Nephron progenitor cell (in vitro differentiated cells): ENCODE results near the gene CCL19.
A peak's percentile ranks its signal among the peaks of the same experiment; 100 is the strongest.

Source experiments
- DNase-seq: peaks from one replicate; pipeline ENCODE4 v3.0.0; 2021
- H3K27ac Mint-ChIP-seq: 2 replicates; pipeline ENCODE4 v1.8.0; 2021; ENCODE audit warnings: mild to moderate bottlenecking, moderate library complexity, mixed read lengths
- H3K27me3 Mint-ChIP-seq: 2 replicates; pipeline ENCODE4 v1.8.0; 2021; ENCODE audit warnings: mild to moderate bottlenecking, low read depth, mixed read lengths; ENCODE audit not compliant: poor library complexity
- H3K36me3 Mint-ChIP-seq: 2 replicates; pipeline ENCODE4 v1.8.0; 2021; ENCODE audit warnings: low read depth, mixed read lengths
- H3K4me1 Mint-ChIP-seq: 2 replicates; pipeline ENCODE4 v1.8.0; 2021; ENCODE audit warnings: mixed read lengths
- H3K4me3 Mint-ChIP-seq: 2 replicates; pipeline ENCODE4 v1.8.0; 2021; ENCODE audit warnings: mild to moderate bottlenecking, moderate library complexity, mixed read lengths
- H3K9me3 Mint-ChIP-seq: 2 replicates; pipeline ENCODE4 v1.8.0; 2021; ENCODE audit warnings: mild to moderate bottlenecking, moderate library complexity, mixed read lengths
- CTCF ChIP-seq: fragments of 200-600 bp; sonication (generic); IDR thresholded peaks from 2 replicates; pipeline ENCODE4 v1.5.0; 2021; ENCODE audit warnings: antibody characterized with exemption

CCL19 gene

GRCh38 chr9:34674440-34674839 lies 16.6 kb downstream of the CCL19 start:
- no peak for TF ChIP-seq CTCF
- Mint-ChIP-seq H3K36me3 (peaks cover 32% of the 10 kb centered on the region), H3K9me3 (peaks cover 4% of the 10 kb centered on the region), H3K27me3 (no peaks in the 10 kb centered on the region), H3K4me3 (no peak overlapping the region), H3K27ac (no peak overlapping the region), H3K4me1 (peaks cover 11% of the 10 kb centered on the region)
- no peak for DNase-seq

GRCh38 chr9:34671307-34671706 lies 19.8 kb downstream of the CCL19 start:
- Mint-ChIP-seq H3K4me3 (no peak overlapping the region), H3K27ac (no peak overlapping the region), H3K9me3 (peaks cover 9% of the 10 kb centered on the region), H3K36me3 (peaks cover 42% of the 10 kb centered on the region), H3K27me3 (no peaks in the 10 kb centered on the region), H3K4me1 (peaks cover 23% of the 10 kb centered on the region)
- DNase-seq: no peak
- TF ChIP-seq CTCF: no peak

GRCh38 chr9:34669809-34670562 lies 21.1 kb downstream of the CCL19 start:
- Mint-ChIP-seq H3K36me3 (peaks cover 42% of the 10 kb centered on the region), H3K4me1 (peaks cover 24% of the 10 kb centered on the region), H3K4me3 (no peak overlapping the region), H3K27me3 (no peaks in the 10 kb centered on the region), H3K9me3 (peaks cover 9% of the 10 kb centered on the region), H3K27ac (peak overlapping the region; percentile 27)
- no peak for DNase-seq
- no peak for TF ChIP-seq CTCF

- Mint-ChIP-seq H3K36me3 (peaks cover 45% of the 10 kb centered on the region), H3K27me3 (peaks cover 3% of the 10 kb centered on the region), H3K4me3 (peak overlapping the region; percentile 85), H3K9me3 (peaks cover 9% of the 10 kb centered on the region), H3K27ac (peak overlapping the region; percentile 99), H3K4me1 (peaks cover 31% of the 10 kb centered on the region)
- peak; percentile 92 for DNase-seq
- TF ChIP-seq CTCF: no peak
Measured at GRCh38 chr9:34665381-34666250, 25.5 kb downstream of the CCL19 start.

GRCh38 chr9:34665067-34665380 lies 26.1 kb downstream of the CCL19 start:
- Mint-ChIP-seq H3K27ac (no peak overlapping the region), H3K27me3 (peaks cover 6% of the 10 kb centered on the region), H3K9me3 (peaks cover 9% of the 10 kb centered on the region), H3K4me3 (peak overlapping the region; percentile 85), H3K36me3 (peaks cover 42% of the 10 kb centered on the region), H3K4me1 (peaks cover 31% of the 10 kb centered on the region)
- no peak for TF ChIP-seq CTCF
- no peak for DNase-seq
